Loucy (cell line): ENCODE measurements around the gene SGSM2.

ENCODE experiments used
- H2AFZ ChIP-seq: fragments of 200-600 bp; sonication (generic); 2 replicates; pipeline ENCODE4 v1.6.0; 2016; ENCODE audit warnings: antibody characterized with exemption, mild to moderate bottlenecking, low read length, moderate library complexity
- H3F3A ChIP-seq: fragments of 200-600 bp; 2 replicates; pipeline ENCODE4 v1.6.0; 2016; ENCODE audit warnings: antibody characterized with exemption, low read depth, mild to moderate bottlenecking
- H3K27me3 ChIP-seq: fragments of 200-600 bp; sonication (generic); 2 replicates; pipeline ENCODE4 v1.6.1; 2014; ENCODE audit warnings: low read length, mild to moderate bottlenecking; ENCODE audit not compliant: insufficient read depth, poor library complexity, severe bottlenecking
- H3K36me3 ChIP-seq: fragments of 200-600 bp; sonication (generic); 2 replicates; pipeline ENCODE4 v1.6.1; 2016; ENCODE audit warnings: low read length; ENCODE audit not compliant: insufficient read depth
- H3K4me1 ChIP-seq: fragments of 200-600 bp; sonication (generic); 2 replicates; pipeline ENCODE4 v1.5.1; 2014; ENCODE audit warnings: low read length, mild to moderate bottlenecking; ENCODE audit not compliant: insufficient read depth, poor library complexity, severe bottlenecking
- H3K4me2 ChIP-seq: fragments of 200-600 bp; sonication (generic); 2 replicates; pipeline ENCODE4 v1.6.0; 2014; ENCODE audit warnings: antibody characterized with exemption, low read length, low read depth, mild to moderate bottlenecking; ENCODE audit not compliant: poor library complexity, severe bottlenecking
- H3K4me3 ChIP-seq: fragments of 200-600 bp; sonication (generic); 2 replicates; pipeline ENCODE4 v1.5.1; 2014; ENCODE audit warnings: low read length, mild to moderate bottlenecking, mixed read lengths; ENCODE audit not compliant: poor library complexity, severe bottlenecking
- H3K79me2 ChIP-seq: fragments of 200-600 bp; sonication (generic); 2 replicates; pipeline ENCODE4 v1.6.1; 2014; ENCODE audit warnings: low read length; ENCODE audit not compliant: insufficient read depth
- H3K9ac ChIP-seq: fragments of 200-600 bp; sonication (generic); 2 replicates; pipeline ENCODE4 v1.6.0; 2014; ENCODE audit warnings: mild to moderate bottlenecking, low read depth, low read length, moderate library complexity; ENCODE audit not compliant: poor library complexity, severe bottlenecking
- H3K9me2 ChIP-seq: fragments of 200-600 bp; sonication (generic); replicated peaks from 2 replicates; pipeline ENCODE4 v1.6.1; 2016; ENCODE audit warnings: low read depth, low read length, mixed read lengths
- H3K9me3 ChIP-seq: fragments of 200-600 bp; sonication (generic); 2 replicates; pipeline ENCODE4 v1.6.1; 2014; ENCODE audit warnings: mild to moderate bottlenecking, antibody characterized with exemption, low read length, low read depth; ENCODE audit not compliant: insufficient read depth
- H4K20me1 ChIP-seq: fragments of 200-600 bp; sonication (generic); 2 replicates; pipeline ENCODE4 v1.6.0; 2014; ENCODE audit warnings: antibody characterized with exemption, low read length, mild to moderate bottlenecking; ENCODE audit not compliant: insufficient read depth, poor library complexity, severe bottlenecking
- CTCF ChIP-seq: fragments of 200-600 bp; sonication (generic); conservative IDR thresholded peaks from 2 replicates; pipeline ENCODE4 v1.5.1; 2014; ENCODE audit warnings: mild to moderate bottlenecking, antibody characterized with exemption, low read length
- EZH2phosphoT487 ChIP-seq: fragments of 200-600 bp; IDR thresholded peaks from 2 replicates; pipeline ENCODE4 v1.6.1; 2018; ENCODE audit warnings: antibody characterized with exemption, mild to moderate bottlenecking, moderate library complexity, borderline replicate concordance

SGSM2 gene

GRCh38 chr17:2410951-2411350 lies 73.7 kb downstream of the SGSM2 start:
- H3K4me1 ChIP-seq = no peaks in the 10 kb centered on the region
- no peak overlapping the region for H3K9ac ChIP-seq
- no peak overlapping the region for H3K4me2 ChIP-seq
- TF ChIP-seq EZH2phosphoT487 = no peak
- TF ChIP-seq CTCF = no peak
- no peaks in the 10 kb centered on the region for H3F3A ChIP-seq
- H3K9me3 ChIP-seq = no peaks in the 10 kb centered on the region
- no peaks in the 10 kb centered on the region for H3K9me2 ChIP-seq
- no peaks in the 10 kb centered on the region for H3K27me3 ChIP-seq
- no peaks in the 10 kb centered on the region for H3K79me2 ChIP-seq
- no peak overlapping the region for H2AFZ ChIP-seq
- H3K36me3 ChIP-seq = peaks cover 13% of the 10 kb centered on the region; the same call in 1 of the 2 replicates
- H3K4me3 ChIP-seq = no peak overlapping the region
- peaks cover 3% of the 10 kb centered on the region for H4K20me1 ChIP-seq

- no peaks in the 10 kb centered on the region for H3K4me1 ChIP-seq
- H4K20me1 ChIP-seq = peaks cover 3% of the 10 kb centered on the region
- no peak overlapping the region for H3K4me2 ChIP-seq
- no peak overlapping the region for H3K4me3 ChIP-seq
- H3K36me3 ChIP-seq = peaks cover 13% of the 10 kb centered on the region; the same call in 1 of the 2 replicates
- TF ChIP-seq EZH2phosphoT487 (no peak), CTCF (no peak)
- no peaks in the 10 kb centered on the region for H3K27me3 ChIP-seq
- H3K9me3 ChIP-seq = no peaks in the 10 kb centered on the region
- no peak overlapping the region for H2AFZ ChIP-seq
- no peaks in the 10 kb centered on the region for H3K9me2 ChIP-seq
- H3K9ac ChIP-seq = no peak overlapping the region
- no peaks in the 10 kb centered on the region for H3F3A ChIP-seq
- no peaks in the 10 kb centered on the region for H3K79me2 ChIP-seq
These were observed 75.3 kb downstream of the SGSM2 start for GRCh38 chr17:2412561-2413021.

- no peak overlapping the region for H2AFZ ChIP-seq
- no peak overlapping the region for H3K9ac ChIP-seq
- H4K20me1 ChIP-seq = peaks cover 3% of the 10 kb centered on the region
- no peaks in the 10 kb centered on the region for H3K4me1 ChIP-seq
- no peaks in the 10 kb centered on the region for H3K9me3 ChIP-seq
- no peaks in the 10 kb centered on the region for H3K79me2 ChIP-seq
- no peak overlapping the region for H3K4me3 ChIP-seq
- peaks cover 23% of the 10 kb centered on the region; the same call in 1 of the 2 replicates for H3K36me3 ChIP-seq
- TF ChIP-seq EZH2phosphoT487 (no peak), CTCF (no peak)
- no peaks in the 10 kb centered on the region for H3K27me3 ChIP-seq
- H3K9me2 ChIP-seq = no peaks in the 10 kb centered on the region
- no peaks in the 10 kb centered on the region for H3F3A ChIP-seq
- no peak overlapping the region for H3K4me2 ChIP-seq
These were observed 77.3 kb downstream of the SGSM2 start for GRCh38 chr17:2414446-2415064.
